ENCODE data around the gene ATP5PB. TPM values are rescaled to one million over a fixed set of nuclear protein-coding genes. Genes with fewer than 3 reads are reported as not detected.
A peak's percentile ranks its signal among the peaks of the same experiment; 100 is the strongest.

ATP5PB gene
- total RNA-seq, 1 donor from 2014 or later, result 142 TPM

GRCh38 chr1:111474521-111474920 is 25.3 kb downstream of the ATP5PB start:
- Histone ChIP-seq H3K27ac (peak overlapping the region; percentile 33), H3K36me3 (peaks cover 0 to 12% of the 10 kb centered on the region in 2 donors), H3K4me1 (peaks cover 5% of the 10 kb centered on the region), H3K27me3 (no peaks in the 10 kb centered on the region), H3K9me3 (no peaks in the 10 kb centered on the region), H3K4me3 (peak overlapping the region in 1 of 2 donors; percentile 0)
- intact Hi-C loops (cut with DNase I), result no loop called here
- no peak for DNase-seq (ENCODE audit: extremely low spot score in 2 of 2)
- no peak for TF ChIP-seq POLR2AphosphoS5 (IDR thresholded peaks at IDR 0.05; ENCODE audit: insufficient read depth in 1 of 2, low read depth in 1 of 2)
- no peak for TF ChIP-seq POLR2A (IDR thresholded peaks at IDR 0.05)
- TF ChIP-seq CTCF (IDR thresholded peaks at IDR 0.05), result no peak

GRCh38 chr1:111475701-111476100 is 26.4 kb downstream of the ATP5PB start:
- intact Hi-C loops (cut with DNase I), result no loop called here
- DNase-seq (ENCODE audit: extremely low spot score in 2 of 2), result no peak
- Histone ChIP-seq H3K9me3 (no peaks in the 10 kb centered on the region), H3K4me3 (no peak overlapping the region), H3K4me1 (peaks cover 5% of the 10 kb centered on the region), H3K27ac (no peak overlapping the region), H3K27me3 (no peaks in the 10 kb centered on the region), H3K36me3 (no peaks in the 10 kb centered on the region)
- no peak for TF ChIP-seq CTCF (IDR thresholded peaks at IDR 0.05)
- no peak for TF ChIP-seq POLR2A (IDR thresholded peaks at IDR 0.05)
- no peak for TF ChIP-seq POLR2AphosphoS5 (IDR thresholded peaks at IDR 0.05; ENCODE audit: insufficient read depth in 1 of 2, low read depth in 1 of 2)

- H3K27me3 ChIP-seq, result no peaks in the 10 kb centered on the region
- no peaks in the 10 kb centered on the region for H3K9me3 ChIP-seq
- H3K4me1 ChIP-seq, result peaks cover 5% of the 10 kb centered on the region
- no peak overlapping the region for H3K4me3 ChIP-seq
- no peak for DNase-seq (ENCODE audit: extremely low spot score in 2 of 2)
- intact Hi-C loops (cut with DNase I), result no loop called here
- no peak for TF ChIP-seq POLR2A (IDR thresholded peaks at IDR 0.05)
- no peak for TF ChIP-seq POLR2AphosphoS5 (IDR thresholded peaks at IDR 0.05; ENCODE audit: insufficient read depth in 1 of 2, low read depth in 1 of 2)
- TF ChIP-seq CTCF (IDR thresholded peaks at IDR 0.05), result no peak
- H3K36me3 ChIP-seq, result no peaks in the 10 kb centered on the region
- peak overlapping the region; percentile 37 for H3K27ac ChIP-seq
Measured at GRCh38 chr1:111476214-111476613, 26.9 kb downstream of the ATP5PB start.

- Histone ChIP-seq H3K4me3 (no peak overlapping the region), H3K27me3 (no peaks in the 10 kb centered on the region), H3K36me3 (no peaks in the 10 kb centered on the region), H3K9me3 (no peaks in the 10 kb centered on the region), H3K27ac (no peak overlapping the region), H3K4me1 (peaks cover 5% of the 10 kb centered on the region)
- intact Hi-C loops (cut with DNase I), result no loop called here
- no peak for DNase-seq (ENCODE audit: extremely low spot score in 2 of 2)
- TF ChIP-seq POLR2A (IDR thresholded peaks at IDR 0.05) (no peak), CTCF (IDR thresholded peaks at IDR 0.05) (no peak), POLR2AphosphoS5 (IDR thresholded peaks at IDR 0.05; ENCODE audit: insufficient read depth in 1 of 2, low read depth in 1 of 2) (no peak)
Measured at GRCh38 chr1:111476761-111477309, 27.6 kb downstream of the ATP5PB start.

GRCh38 chr1:111480674-111481073 is 31.4 kb downstream of the ATP5PB start:
- H3K4me1 ChIP-seq, result peaks cover 5% of the 10 kb centered on the region
- intact Hi-C loops (cut with DNase I), result loop anchor here (5.0 kb wide), 1 partner anchor 287 kb away; no protein-coding TSS in a partner anchor
- no peak overlapping the region for H3K4me3 ChIP-seq
- no peak for TF ChIP-seq POLR2AphosphoS5 (IDR thresholded peaks at IDR 0.05; ENCODE audit: insufficient read depth in 1 of 2, low read depth in 1 of 2)
- no peak for TF ChIP-seq POLR2A (IDR thresholded peaks at IDR 0.05)
- TF ChIP-seq CTCF (IDR thresholded peaks at IDR 0.05), result no peak
- DNase-seq (ENCODE audit: extremely low spot score in 2 of 2), result no peak
- no peak overlapping the region for H3K27ac ChIP-seq
- no peaks in the 10 kb centered on the region for H3K36me3 ChIP-seq
- H3K27me3 ChIP-seq, result no peaks in the 10 kb centered on the region
- H3K9me3 ChIP-seq, result no peaks in the 10 kb centered on the region

Measured in vagina (tissue), 2 donors.